Activated T-helper 1 cell treated with anti-CD3 and anti-CD28 coated beads, Interleukin-2, amount 50 U/mL, for 16 hours (primary cell): Measurements from ENCODE around the gene SLC25A48.

Source experiments
- DNase-seq, 2 donors: peaks; one replicate each; pipeline ENCODE4 v3.0.0-alpha.2; 2020; ENCODE audit warnings: low read depth in 1 of 2, low spot score in 1 of 2

Gene SLC25A48

GRCh38 chr5:135834639-135835529, at the start of gene SLC25A48:
TSS of gene SLC25A48 (plus strand) at chr5:135834663. CDS start at chr5:135834848, 185 bp downstream.
- DNase-seq = no peak

DNA sequence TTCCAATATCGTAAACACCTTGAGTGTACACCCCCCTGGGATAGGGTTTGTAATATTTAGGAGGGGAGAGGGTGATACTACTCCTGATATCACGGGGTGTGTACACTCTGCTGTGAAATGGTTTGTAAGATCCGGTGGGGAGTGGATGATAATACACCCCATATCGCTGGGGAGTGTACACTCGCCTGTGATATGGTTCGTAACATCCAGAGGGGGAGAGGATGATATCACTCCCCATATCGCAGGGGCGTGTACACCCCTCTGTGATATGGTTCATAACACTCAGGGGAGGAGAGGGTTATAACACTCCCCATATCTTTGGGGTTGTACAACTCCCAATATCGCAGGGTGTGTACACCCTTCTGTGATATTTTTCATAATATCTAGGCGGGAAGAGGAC, 33.8 kb upstream of the SLC25A48 start:
- no peak for DNase-seq

DNA sequence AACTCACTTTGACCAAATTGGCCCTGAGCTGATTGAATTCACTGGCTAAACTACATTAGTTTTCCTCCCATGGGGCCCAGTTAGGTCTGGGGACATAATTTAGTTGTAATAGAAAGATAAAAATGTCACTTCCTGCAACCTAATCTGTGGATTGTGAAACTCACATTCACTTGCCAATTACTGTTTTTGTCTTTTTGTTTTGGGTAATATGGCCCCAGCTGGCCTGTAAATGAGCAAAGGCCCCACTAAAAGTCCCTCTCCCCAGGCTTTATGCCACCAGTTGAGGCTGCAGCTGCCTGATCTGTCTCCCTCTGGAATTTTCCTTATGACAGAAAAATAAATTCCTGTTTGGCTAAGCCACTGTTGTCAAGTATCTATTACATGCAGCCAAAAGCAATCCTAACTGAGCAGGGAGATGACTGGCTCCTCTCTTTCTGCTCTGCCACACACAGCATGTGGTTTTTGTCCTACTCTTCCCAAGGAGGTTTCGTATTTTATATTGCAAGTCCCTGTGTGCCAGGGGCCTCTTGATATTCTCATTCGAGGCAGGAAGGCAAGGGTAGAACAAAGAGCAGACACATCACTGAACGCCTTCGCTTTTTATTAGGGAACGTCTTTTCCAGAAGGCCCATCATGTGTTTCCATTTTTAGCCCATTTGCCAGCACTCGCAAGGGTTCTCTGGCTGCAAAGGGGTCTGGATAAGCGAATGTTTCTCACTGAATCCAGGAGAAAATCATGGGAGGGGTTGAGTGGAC, 24.1 kb upstream of the SLC25A48 start:
- DNase-seq = no peak

DNA sequence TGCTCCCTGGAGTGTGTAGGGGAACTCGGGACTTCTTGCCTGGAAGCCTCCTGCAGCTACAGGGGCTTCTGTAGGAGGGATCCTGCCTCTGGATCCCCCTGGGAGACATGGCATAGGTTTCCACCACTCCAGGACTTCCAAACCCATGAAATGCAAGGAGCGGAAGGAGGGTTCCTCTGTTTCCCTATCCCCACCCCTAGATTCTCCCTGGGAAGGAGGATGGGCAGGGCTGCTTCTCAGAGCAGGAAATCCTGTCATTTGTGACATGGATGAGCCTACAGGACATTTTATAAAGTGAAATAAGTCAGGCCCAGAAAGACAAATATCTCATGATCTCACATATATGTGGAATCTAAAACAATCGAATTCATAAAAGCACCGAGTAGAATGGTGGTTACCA, 23.5 kb upstream of the SLC25A48 start:
- no peak for DNase-seq

DNA sequence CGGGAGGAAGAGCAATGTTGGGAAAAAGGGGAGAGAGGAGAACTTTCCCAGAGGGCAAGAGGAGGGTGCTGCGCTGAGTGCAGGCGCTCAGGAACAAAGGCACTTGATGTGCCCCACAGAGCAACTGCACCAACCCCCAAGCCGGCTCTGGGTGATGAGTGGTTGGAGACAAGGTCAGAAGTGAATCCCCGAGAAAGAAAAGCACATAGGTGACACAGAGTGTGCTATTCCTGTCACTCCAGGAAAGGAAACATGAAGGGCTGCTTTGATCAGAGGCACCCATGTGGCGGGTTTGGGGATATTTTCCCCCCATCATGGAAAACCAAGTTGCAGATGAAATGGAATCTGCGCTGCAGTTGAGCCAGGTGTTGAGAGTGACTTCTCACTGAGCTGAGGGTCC, 20.7 kb upstream of the SLC25A48 start:
- no peak for DNase-seq

GRCh38 chr5:135814316-135814715, 20.1 kb upstream of the SLC25A48 start:
- DNase-seq = no peak

- DNase-seq = no peak
These were observed 19.7 kb upstream of the SLC25A48 start for GRCh38 chr5:135814812-135815211.

GRCh38 chr5:135821061-135821801, 13.2 kb upstream of the SLC25A48 start:
- DNase-seq = no peak

GRCh38 chr5:135821802-135822201, 12.7 kb upstream of the SLC25A48 start:
- DNase-seq = no peak

GRCh38 chr5:135822286-135822685, 12.2 kb upstream of the SLC25A48 start:
- no peak for DNase-seq

- DNase-seq = no peak
These were observed 11.5 kb upstream of the SLC25A48 start for GRCh38 chr5:135822959-135823358.

GRCh38 chr5:135823881-135824280, 10.6 kb upstream of the SLC25A48 start:
- no peak for DNase-seq

DNA sequence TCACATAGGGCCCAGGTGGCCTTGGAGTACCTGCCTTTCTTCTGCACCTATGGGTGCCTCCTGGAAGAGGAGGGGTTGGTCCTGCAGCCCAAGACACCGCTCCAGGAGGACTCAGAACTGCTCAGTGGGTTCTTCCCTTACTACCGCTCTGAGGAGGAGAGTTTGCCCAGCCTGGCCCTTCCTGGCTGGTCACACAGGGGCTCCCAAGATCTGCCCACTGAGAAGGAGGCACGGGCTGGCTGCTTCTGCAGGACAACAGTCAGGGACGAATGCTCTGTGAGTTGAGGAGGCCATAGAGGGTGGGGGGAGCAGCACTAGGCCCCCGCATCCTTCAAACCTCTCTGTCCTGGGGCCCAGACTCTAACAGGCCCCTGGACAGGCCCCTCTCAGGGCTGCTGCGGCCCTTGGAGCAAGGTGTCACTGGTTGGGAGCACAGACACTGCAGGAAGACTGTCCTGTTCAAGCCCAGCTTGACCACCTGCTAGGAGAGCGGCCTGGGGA, 9.9 kb upstream of the SLC25A48 start:
- no peak for DNase-seq

DNA sequence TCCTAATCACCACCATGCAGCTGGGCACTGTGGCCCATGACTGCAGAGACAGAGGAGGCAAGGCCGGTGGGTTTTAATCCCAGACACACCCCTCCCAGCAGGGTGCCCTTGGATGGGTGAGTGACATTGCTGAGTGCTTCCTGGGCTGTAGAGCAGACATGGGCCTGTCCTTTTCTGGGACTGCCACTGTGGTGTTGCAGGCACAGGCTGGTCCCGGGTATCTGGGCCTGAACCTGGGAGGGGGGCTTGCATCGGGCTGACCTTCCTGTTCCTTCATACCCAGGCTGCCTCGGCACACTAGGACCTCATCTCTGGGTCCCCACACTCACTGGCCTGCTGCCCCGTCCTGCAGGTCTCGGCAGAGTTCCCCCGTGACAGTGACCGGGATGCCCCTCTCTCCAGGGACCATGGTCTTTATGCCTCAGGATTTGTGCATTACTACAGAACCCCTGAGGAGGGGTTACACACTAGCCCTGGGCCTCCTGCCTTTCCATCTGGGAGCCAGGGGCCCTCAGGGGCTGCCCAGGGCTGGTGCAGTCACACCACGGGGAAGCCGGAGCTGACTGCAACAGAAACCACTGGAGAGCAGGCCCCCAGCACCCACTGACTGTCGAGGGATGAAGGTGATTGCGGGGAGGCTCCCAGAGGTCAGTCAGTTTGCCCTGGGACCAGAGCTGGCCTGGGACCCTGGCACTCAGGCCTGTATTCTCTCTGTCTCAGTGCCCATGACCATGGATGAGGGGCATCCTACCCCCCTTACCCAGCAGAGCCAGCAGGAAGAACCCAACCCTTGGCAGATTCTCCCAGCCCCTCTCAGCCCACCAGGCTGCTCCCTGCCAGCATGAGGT, 8.9 kb upstream of the SLC25A48 start:
- DNase-seq = no peak

GRCh38 chr5:135826221-135826525, 8.3 kb upstream of the SLC25A48 start:
- DNase-seq = no peak

- no peak for DNase-seq
These were observed 7.3 kb upstream of the SLC25A48 start for GRCh38 chr5:135826994-135827671.

GRCh38 chr5:135827965-135828781, 6.3 kb upstream of the SLC25A48 start:
- DNase-seq = no peak

DNA sequence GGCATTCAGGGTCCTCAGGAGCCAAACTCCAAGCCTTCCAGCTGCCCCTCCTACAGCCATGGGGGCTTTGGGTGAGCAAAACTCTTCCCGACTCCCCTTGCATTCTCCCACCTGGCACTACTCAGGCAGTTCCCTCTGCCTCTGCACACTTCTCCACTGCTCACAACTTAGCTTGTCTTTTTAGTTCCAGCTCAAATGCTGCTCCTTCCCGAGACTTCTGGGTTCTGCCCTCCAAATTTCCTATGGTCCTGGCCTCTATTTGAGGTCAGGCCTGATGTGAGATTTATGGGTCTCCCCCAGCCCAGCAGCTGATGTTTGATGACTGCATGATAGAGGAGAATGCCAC, 5.7 kb upstream of the SLC25A48 start:
- no peak for DNase-seq

DNA sequence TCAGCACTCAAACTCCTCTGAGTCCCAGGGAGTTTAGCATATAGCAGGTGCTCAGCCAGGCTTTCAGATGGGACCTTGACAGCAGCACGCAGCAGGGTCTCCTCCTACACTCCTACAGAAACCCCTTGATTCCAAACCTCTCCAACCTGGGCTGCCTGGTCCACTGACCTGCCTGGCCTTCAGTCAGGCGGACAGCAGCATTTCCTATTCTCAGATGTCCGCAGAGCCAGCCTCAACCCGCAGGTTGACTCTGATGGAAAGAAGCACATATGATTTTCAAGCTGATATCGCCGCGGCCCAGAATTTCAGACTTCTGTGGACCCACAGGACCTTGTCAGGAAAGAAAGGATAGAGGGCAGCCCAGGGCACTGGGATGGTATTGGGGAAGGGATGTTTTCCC, 5.3 kb upstream of the SLC25A48 start:
- DNase-seq = no peak
